GM21381 (cell line): ENCODE results near the gene KIF15.

Source experiments
- ATAC-seq: cut with Tn5 transposase; IDR thresholded peaks from one replicate; pipeline ENCODE4 v1.9.1; 2021; ENCODE audit warnings: mild to moderate bottlenecking, moderate library complexity; ENCODE audit not compliant: unreplicated experiment

KIF15 gene

GRCh38 chr3:44874308-44874707 is 112.7 kb downstream of the KIF15 start, which contains the start of gene TGM4:
Gene TGM4 (plus strand): TSS chr3:44874608. CDS start chr3:44874679, 71 bp downstream.
- no peak for ATAC-seq

- ATAC-seq, result no peak
Measured at GRCh38 chr3:44875596-44875995, 114.0 kb downstream of the KIF15 start.

GRCh38 chr3:44877333-44877732 is 115.7 kb downstream of the KIF15 start:
- ATAC-seq, result no peak

GRCh38 chr3:44880284-44880683 is 118.7 kb downstream of the KIF15 start:
- no peak for ATAC-seq

- ATAC-seq, result no peak
Measured at GRCh38 chr3:44883213-44883955, 121.8 kb downstream of the KIF15 start.

GRCh38 chr3:44883999-44884431 is 122.4 kb downstream of the KIF15 start:
- no peak for ATAC-seq

- no peak for ATAC-seq
Measured at GRCh38 chr3:44885618-44886017, 124.0 kb downstream of the KIF15 start.

GRCh38 chr3:44886561-44886960 is 125.0 kb downstream of the KIF15 start:
- ATAC-seq, result no peak

GRCh38 chr3:44887101-44887500 is 125.5 kb downstream of the KIF15 start:
- no peak for ATAC-seq

- ATAC-seq, result no peak
Measured at GRCh38 chr3:44890258-44890657, 128.7 kb downstream of the KIF15 start.

- ATAC-seq, result no peak
Measured at GRCh38 chr3:44890852-44891251, 129.3 kb downstream of the KIF15 start.

- no peak for ATAC-seq
Measured at GRCh38 chr3:44892689-44893088, 131.1 kb downstream of the KIF15 start.

- ATAC-seq, result no peak
Measured at GRCh38 chr3:44893097-44893496, 131.5 kb downstream of the KIF15 start.

GRCh38 chr3:44894485-44894884 is 132.9 kb downstream of the KIF15 start:
- ATAC-seq, result no peak

GRCh38 chr3:44896440-44896839 is 134.8 kb downstream of the KIF15 start:
- ATAC-seq, result no peak

GRCh38 chr3:44899683-44900367 is 138.2 kb downstream of the KIF15 start:
- ATAC-seq, result no peak

GRCh38 chr3:44902628-44903027 is 141.0 kb downstream of the KIF15 start:
- no peak for ATAC-seq
